Adrenal gland (tissue), 12 donors: Measurements from ENCODE around the gene LRRC4. TPM values are rescaled to one million over a fixed set of nuclear protein-coding genes. Genes with fewer than 3 reads are reported as not detected.
A peak's percentile ranks its signal among the peaks of the same experiment; 100 is the strongest.

ENCODE experiments used
- DNase-seq, 7 donors: peaks; one replicate each; pipeline ENCODE4 v3.0.0-alpha.2; 2019 to 2020
- H3K27ac ChIP-seq, 5 donors: fragments of 200-600 bp; sonication (generic) in 4 of 5; 1 replicate in 3 of 5; 2 replicates in 2 of 5; pipeline versions ENCODE4 v1.5.1 to v1.8.0; 2016 to 2020; ENCODE audit warnings: mild to moderate bottlenecking in 1 of 5
- H3K27me3 ChIP-seq: fragments of 200-600 bp; 2 replicates; pipeline ENCODE4 v1.8.0; 2021
- H3K36me3 ChIP-seq, 2 donors: fragments of 200-600 bp; replicated peaks in 1 of 2; 1 replicate in 1 of 2; 2 replicates in 1 of 2; pipeline versions ENCODE4 v1.5.1 to v1.8.0; 2018 to 2022
- H3K4me1 ChIP-seq, 2 donors: fragments of 200-600 bp; replicated peaks in 1 of 2; 1 replicate in 1 of 2; 2 replicates in 1 of 2; pipeline versions ENCODE4 v1.5.1 to v1.8.0; 2018 to 2021
- H3K4me3 ChIP-seq, 4 donors: fragments of 200-600 bp; sonication (generic) in 3 of 4; one replicate each; pipeline ENCODE4 v1.5.1; 2016 to 2018
- H3K9me3 ChIP-seq, 3 donors: fragments of 200-600 bp; sonication (generic) in 1 of 3; replicated peaks in 1 of 3; 1 replicate in 2 of 3; 2 replicates in 1 of 3; pipeline versions ENCODE4 v1.5.1 to v1.8.0; 2016 to 2021
- CTCF ChIP-seq, 6 experiments: fragments of 450-650 bp in 4 of 6; fragments of 200-600 bp in 2 of 6; sonication (generic) in 1 of 6; IDR thresholded peaks; 1 replicate in 5 of 6; 2 replicates in 1 of 6; pipeline versions ENCODE4 v1.5.1 to v1.8.0; 2016 to 2021; ENCODE audit warnings: antibody characterized with exemption in 6 of 6, mild to moderate bottlenecking in 2 of 6, moderate library complexity in 1 of 6
- POLR2A ChIP-seq, 2 donors: fragments of 450-650 bp; IDR thresholded peaks; one replicate each; pipeline ENCODE4 v1.6.1; 2017; ENCODE audit warnings: antibody characterized with exemption in 2 of 2, mild to moderate bottlenecking in 2 of 2, moderate library complexity in 1 of 2
- WGBS, 4 donors: extraction: QIAGEN DNeasy Blood & Tissue Kit in 2 of 4; methylation state at CpG; one replicate each; pipeline versions ENCODE4 v1.1.5 to v1.1.7; 2013 to 2017; 5-methylcytosine and 5-hydroxymethylcytosine counted together
- intact Hi-C, 2 donors: fragments of 100-400 bp; cut with DNase I; formaldehyde crosslinking; loops; one replicate each; pipeline versions ENCODE4 v1.14.1 to v1.15.0; 2022 to 2023
- polyA plus RNA-seq, 3 donors: library from polyadenylated mRNA; stranded (reverse); fragments of 200-250 nt in 2 of 3; fragments of 350-450 nt in 1 of 3; fragmentation: Illumina TruSeq in 1 of 3; extraction: RNeasy Lipid Tissue Mini Kit (QIAGEN cat#74804) in 1 of 3; gene quantifications; one replicate each; pipeline ENCODE4 v1.2.3, GENCODE V29; 2013 to 2014
- total RNA-seq, 9 donors: library from RNA; depleted of rRNA in 4 of 9; stranded (reverse); fragments of >200 nt in 4 of 9; fragments of 120-200 nt in 1 of 9; fragmentation: NEBNext Ultra II Directional in 1 of 9; extraction: Animal tissue kit (Norgen Biotek cat#: 25700) in 1 of 9; gene quantifications; one replicate each; pipeline versions ENCODE4 v1.1.0 to v1.2.4, GENCODE V29; 2013 to 2023
- donor health status: healthy with polysubstance abuse.
- donor health status: Bipolar disorder and iron deficiency.
- donor health status: DM: yes; HTN: yes; CAD: no.
- donor health status: DM: no; HTN: no; CAD: no.
- donor health status: DM: no; HTN: no; CAD: no.
- donor health status: DM: yes; HTN: yes; CAD: no.

Gene LRRC4
- total and polyA plus RNA-seq, 12 donors, result 2.2 to 23.7 (median 8.4) TPM

- intact Hi-C loops, result no loop called here
- DNase-seq, result no peak
- TF ChIP-seq POLR2A (IDR thresholded peaks at IDR 0.05), result no peak
- TF ChIP-seq CTCF (IDR thresholded peaks at IDR 0.05), result no peak
Observed at GRCh38 chr7:128029405-128029995, 1.7 kb downstream of the LRRC4 start.

GRCh38 chr7:128027485-128027980 is 3.7 kb downstream of the LRRC4 start:
- Histone ChIP-seq H3K9me3 (no peaks in the 10 kb centered on the region), H3K4me3 (no peak overlapping the region), H3K27me3 (no peaks in the 10 kb centered on the region), H3K27ac (peak overlapping the region in 1 of 5 donors; percentile 13), H3K36me3 (no peaks in the 10 kb centered on the region), H3K4me1 (peaks cover 17 to 67% of the 10 kb centered on the region in 2 donors)
- TF ChIP-seq CTCF (IDR thresholded peaks at IDR 0.05), result no peak
- TF ChIP-seq POLR2A (IDR thresholded peaks at IDR 0.05), result no peak
- DNase-seq, result no peak
- intact Hi-C loops, result no loop called here
- WGBS, 4 donors, result 52 to 71% (median 57%) methylated on average over 4 of the region's 4 CpGs

More at GRCh38 chr7:128029405-128029995, 1.7 kb downstream of the LRRC4 start:
- no peak overlapping the region for H3K4me3 ChIP-seq
- peaks cover 22 to 62% of the 10 kb centered on the region in 2 donors for H3K4me1 ChIP-seq
- no peaks in the 10 kb centered on the region for H3K9me3 ChIP-seq
- H3K27me3 ChIP-seq, result no peaks in the 10 kb centered on the region
- no peaks in the 10 kb centered on the region for H3K36me3 ChIP-seq
- H3K27ac ChIP-seq, result no peak overlapping the region
- 93 to 98% (median 95%) methylated on average over 16 to 17 of the region's 17 CpGs for WGBS, 4 donors

- TF ChIP-seq CTCF (IDR thresholded peaks at IDR 0.05) (no peak), POLR2A (IDR thresholded peaks at IDR 0.05) (no peak)
- intact Hi-C loops, result no loop called here
- H3K27me3 ChIP-seq, result no peaks in the 10 kb centered on the region
- 41 to 52% (median 51%) methylated on average over 2 of the region's 2 CpGs for WGBS, 4 donors
- peaks cover 15 to 69% of the 10 kb centered on the region in 2 donors for H3K4me1 ChIP-seq
- no peaks in the 10 kb centered on the region for H3K9me3 ChIP-seq
- no peak for DNase-seq
- H3K4me3 ChIP-seq, result no peak overlapping the region
- no peak overlapping the region for H3K27ac ChIP-seq
- no peaks in the 10 kb centered on the region for H3K36me3 ChIP-seq
Observed at GRCh38 chr7:128026551-128026950, 4.7 kb downstream of the LRRC4 start.

GRCh38 chr7:128025819-128026218 is 5.4 kb downstream of the LRRC4 start:
- no peak for DNase-seq
- H3K27me3 ChIP-seq, result no peaks in the 10 kb centered on the region
- peak overlapping the region in 1 of 5 donors; percentile 35 for H3K27ac ChIP-seq
- no peaks in the 10 kb centered on the region for H3K9me3 ChIP-seq
- TF ChIP-seq POLR2A (IDR thresholded peaks at IDR 0.05) (no peak), CTCF (IDR thresholded peaks at IDR 0.05) (no peak)
- H3K36me3 ChIP-seq, result no peaks in the 10 kb centered on the region
- intact Hi-C loops, result no loop called here
- WGBS, 4 donors, result 68 to 76% (median 72%) methylated on average over 2 of the region's 2 CpGs
- H3K4me1 ChIP-seq, result peaks cover 15 to 69% of the 10 kb centered on the region in 2 donors
- no peak overlapping the region for H3K4me3 ChIP-seq
